Ectodermal cell (in vitro differentiated cells): ENCODE data around the gene ZNF407.

Experiments used
- H3K27ac ChIP-seq: 2 replicates; pipeline ENCODE4 v1.7.0; 2013; ENCODE audit warnings: mild to moderate bottlenecking, low read depth, low read length; ENCODE audit not compliant: insufficient read depth, poor library complexity, severe bottlenecking
- H3K27me3 ChIP-seq: 2 replicates; pipeline ENCODE4 v1.7.0; 2013; ENCODE audit warnings: mild to moderate bottlenecking, low read length; ENCODE audit not compliant: insufficient read depth, control insufficient read depth, poor library complexity, severe bottlenecking
- H3K36me3 ChIP-seq: one replicate; pipeline ENCODE4 v1.7.0; 2013; ENCODE audit warnings: low read length; ENCODE audit not compliant: control insufficient read depth, insufficient read depth
- H3K4me1 ChIP-seq: one replicate; pipeline ENCODE4 v1.7.0; 2013; ENCODE audit warnings: low read length; ENCODE audit not compliant: control insufficient read depth, insufficient read depth
- H3K4me3 ChIP-seq: 2 replicates; pipeline ENCODE4 v1.7.0; 2013; ENCODE audit warnings: low read depth, low read length, control low read depth; ENCODE audit not compliant: insufficient read depth
- H3K9me3 ChIP-seq: 2 replicates; pipeline ENCODE4 v1.7.0; 2013; ENCODE audit warnings: mild to moderate bottlenecking, low read length, moderate library complexity; ENCODE audit not compliant: control insufficient read depth
- WGBS, 2 experiments: methylation state at CpG; one replicate each; pipeline ENCODE4 v1.1.7; 2013; ENCODE audit warnings: missing lambda C conversion rate in 2 of 2; 5-methylcytosine and 5-hydroxymethylcytosine counted together

The ZNF407 gene

DNA sequence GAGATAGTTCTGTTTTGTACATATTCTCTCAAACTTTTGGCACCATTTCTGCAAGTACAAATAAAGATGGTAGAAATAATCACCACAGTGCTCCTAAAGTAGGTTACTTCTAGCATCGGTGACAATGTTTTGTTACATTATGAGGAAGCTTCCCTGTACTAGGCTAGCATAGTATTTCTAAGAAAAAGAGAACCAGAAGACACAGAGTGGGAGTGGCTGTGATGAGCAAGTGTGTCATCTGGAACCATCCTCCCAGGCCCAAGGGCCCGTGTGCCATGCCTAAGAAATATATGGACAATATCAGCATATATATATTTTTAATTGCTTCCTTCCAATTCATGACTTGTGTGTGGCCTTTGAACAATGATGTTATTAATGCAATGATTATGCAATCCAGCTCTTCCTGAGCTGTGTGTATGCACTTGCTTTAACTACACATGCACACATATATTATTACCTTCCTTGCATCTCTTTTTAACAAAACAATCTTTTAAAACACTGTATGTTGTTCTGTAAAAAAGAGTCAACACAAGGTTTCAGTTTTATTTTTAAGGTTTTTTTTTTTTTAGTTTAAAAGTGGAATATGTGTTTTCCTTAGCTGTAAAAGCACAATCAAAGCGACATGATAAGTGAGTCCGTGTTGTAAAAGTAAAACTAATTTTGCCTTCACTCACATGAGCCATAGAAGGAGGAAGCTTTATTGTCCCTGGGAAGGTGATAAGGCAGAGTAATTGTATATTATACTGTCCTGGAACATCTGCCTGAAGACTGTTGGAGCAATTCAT, 303.9 kb downstream of the ZNF407 start:
- no peaks in the 10 kb centered on the region for H3K4me1 ChIP-seq
- H3K9me3 ChIP-seq = no peaks in the 10 kb centered on the region
- WGBS, 2 experiments = 93 to 100% methylated on average over 3 to 4 of the region's 4 CpGs
- H3K27ac ChIP-seq = no peak overlapping the region
- H3K27me3 ChIP-seq = no peaks in the 10 kb centered on the region
- H3K36me3 ChIP-seq = no peaks in the 10 kb centered on the region
- no peak overlapping the region for H3K4me3 ChIP-seq

- no peaks in the 10 kb centered on the region for H3K27me3 ChIP-seq
Measured at GRCh38 chr18:74902147-74902455, 304.4 kb downstream of the ZNF407 start.

GRCh38 chr18:74905247-74905646, 307.6 kb downstream of the ZNF407 start:
- 87 to 90% methylated on average over 14 to 15 of the region's 15 CpGs for WGBS, 2 experiments
- Histone ChIP-seq H3K27ac (no peak overlapping the region), H3K4me1 (no peaks in the 10 kb centered on the region), H3K4me3 (no peak overlapping the region), H3K36me3 (no peaks in the 10 kb centered on the region), H3K9me3 (no peaks in the 10 kb centered on the region), H3K27me3 (no peaks in the 10 kb centered on the region)

More at GRCh38 chr18:74902147-74902455, 304.4 kb downstream of the ZNF407 start:
- Histone ChIP-seq H3K9me3 (no peaks in the 10 kb centered on the region), H3K4me3 (no peak overlapping the region), H3K36me3 (no peaks in the 10 kb centered on the region), H3K4me1 (no peaks in the 10 kb centered on the region), H3K27ac (no peak overlapping the region)
- 95% methylated on average over 13 of the region's 13 CpGs for WGBS, 2 experiments

- H3K27ac ChIP-seq = no peak overlapping the region
- 91 to 96% methylated on average over 2 of the region's 2 CpGs for WGBS, 2 experiments
Measured at GRCh38 chr18:74906184-74906583, 308.5 kb downstream of the ZNF407 start.

GRCh38 chr18:74914052-74914591, 316.5 kb downstream of the ZNF407 start:
- H3K36me3 ChIP-seq = no peaks in the 10 kb centered on the region
- H3K27ac ChIP-seq = no peak overlapping the region
- no peaks in the 10 kb centered on the region for H3K4me1 ChIP-seq
- H3K27me3 ChIP-seq = no peaks in the 10 kb centered on the region
- no peak overlapping the region for H3K4me3 ChIP-seq
- 82 to 83% methylated on average over 16 to 17 of the region's 17 CpGs for WGBS, 2 experiments
- no peaks in the 10 kb centered on the region for H3K9me3 ChIP-seq

More at GRCh38 chr18:74906184-74906583, 308.5 kb downstream of the ZNF407 start:
- no peaks in the 10 kb centered on the region for H3K36me3 ChIP-seq
- no peaks in the 10 kb centered on the region for H3K9me3 ChIP-seq
- H3K27me3 ChIP-seq = no peaks in the 10 kb centered on the region
- H3K4me3 ChIP-seq = no peak overlapping the region
- H3K4me1 ChIP-seq = no peaks in the 10 kb centered on the region

DNA sequence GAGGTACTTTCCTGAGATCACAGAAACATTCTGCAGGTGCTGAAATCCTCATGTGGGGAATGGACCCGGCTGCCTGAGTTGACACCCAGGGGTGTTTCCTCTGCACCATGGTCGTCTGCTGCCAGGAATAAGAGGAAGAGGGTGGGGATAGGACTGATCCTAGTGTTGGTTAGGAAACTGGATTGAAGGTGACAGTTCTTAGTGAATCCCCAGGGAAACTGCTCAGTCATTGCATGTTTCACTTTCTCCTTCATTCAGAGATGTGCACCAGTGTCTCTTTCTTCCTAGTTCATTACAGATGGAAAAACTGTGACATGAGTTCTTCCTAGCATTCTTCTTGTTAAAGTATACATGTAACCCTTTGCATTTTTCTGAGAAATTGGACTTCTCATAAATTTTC, 317.0 kb downstream of the ZNF407 start:
- Histone ChIP-seq H3K27ac (no peak overlapping the region), H3K9me3 (no peaks in the 10 kb centered on the region), H3K27me3 (no peaks in the 10 kb centered on the region), H3K4me3 (no peak overlapping the region), H3K36me3 (no peaks in the 10 kb centered on the region), H3K4me1 (no peaks in the 10 kb centered on the region)
- WGBS, 2 experiments = 86 to 96% methylated on average over 2 of the region's 2 CpGs

DNA sequence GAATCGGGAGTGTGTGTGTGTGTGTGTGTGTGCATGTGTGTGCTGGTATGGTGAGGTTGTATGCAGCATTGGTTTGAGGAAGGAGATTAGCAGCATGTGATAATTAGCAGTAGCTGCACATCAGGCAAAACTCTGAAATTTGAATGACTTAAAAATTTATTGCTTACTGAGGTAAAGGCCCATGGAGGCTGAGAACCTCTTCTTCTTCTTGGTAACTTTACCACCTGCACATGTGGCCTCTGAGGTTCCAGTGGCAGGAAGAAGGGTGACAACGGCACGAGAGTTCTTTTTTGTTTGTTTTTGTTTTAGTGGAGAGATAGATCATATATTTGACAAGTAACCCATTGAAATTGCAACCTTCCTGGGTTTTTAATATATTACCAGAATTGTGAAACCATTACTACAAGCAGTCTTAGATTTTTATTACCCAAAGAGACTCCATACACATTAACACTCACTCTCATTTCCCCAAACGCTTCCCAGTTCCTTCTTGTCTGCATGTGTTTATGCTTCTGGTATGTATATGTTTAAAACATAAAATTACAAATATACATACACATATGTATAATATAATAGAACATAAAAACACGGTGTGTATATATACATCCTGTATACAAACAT, 319.2 kb downstream of the ZNF407 start:
- Histone ChIP-seq H3K9me3 (no peaks in the 10 kb centered on the region), H3K4me1 (no peaks in the 10 kb centered on the region), H3K27me3 (no peaks in the 10 kb centered on the region), H3K27ac (no peak overlapping the region), H3K36me3 (no peaks in the 10 kb centered on the region), H3K4me3 (no peak overlapping the region)
- 99 to 100% methylated on average over 1 to 3 of the region's 5 CpGs for WGBS, 2 experiments

DNA sequence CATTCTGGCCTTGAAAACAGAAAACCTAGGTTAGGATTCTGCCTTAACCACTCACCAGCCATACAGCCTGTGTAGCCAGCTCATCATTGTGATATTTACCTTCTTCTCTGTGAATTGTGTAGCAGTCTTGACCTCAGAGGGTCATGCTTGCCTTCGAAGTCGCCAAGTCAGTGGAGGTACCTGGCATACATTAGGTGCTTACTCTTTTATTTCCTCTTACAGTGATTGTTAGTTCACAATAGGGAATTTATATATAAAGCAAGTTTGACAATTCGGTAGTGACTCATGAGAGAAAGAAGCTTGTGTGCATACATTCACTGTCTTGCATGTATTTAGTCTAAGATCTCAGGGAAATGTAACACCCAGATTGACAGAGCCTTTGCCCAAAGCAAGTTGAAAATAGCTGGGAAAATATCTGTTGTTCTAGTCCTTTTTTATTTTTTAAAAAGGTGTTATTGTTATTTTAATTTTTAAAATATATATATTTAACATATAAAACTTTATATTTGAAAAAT, 320.7 kb downstream of the ZNF407 start:
- Histone ChIP-seq H3K27me3 (no peaks in the 10 kb centered on the region), H3K4me3 (no peak overlapping the region), H3K36me3 (no peaks in the 10 kb centered on the region), H3K9me3 (no peaks in the 10 kb centered on the region), H3K4me1 (no peaks in the 10 kb centered on the region), H3K27ac (no peak overlapping the region)
- 96% methylated on average over 2 to 3 of the region's 3 CpGs for WGBS, 2 experiments

DNA sequence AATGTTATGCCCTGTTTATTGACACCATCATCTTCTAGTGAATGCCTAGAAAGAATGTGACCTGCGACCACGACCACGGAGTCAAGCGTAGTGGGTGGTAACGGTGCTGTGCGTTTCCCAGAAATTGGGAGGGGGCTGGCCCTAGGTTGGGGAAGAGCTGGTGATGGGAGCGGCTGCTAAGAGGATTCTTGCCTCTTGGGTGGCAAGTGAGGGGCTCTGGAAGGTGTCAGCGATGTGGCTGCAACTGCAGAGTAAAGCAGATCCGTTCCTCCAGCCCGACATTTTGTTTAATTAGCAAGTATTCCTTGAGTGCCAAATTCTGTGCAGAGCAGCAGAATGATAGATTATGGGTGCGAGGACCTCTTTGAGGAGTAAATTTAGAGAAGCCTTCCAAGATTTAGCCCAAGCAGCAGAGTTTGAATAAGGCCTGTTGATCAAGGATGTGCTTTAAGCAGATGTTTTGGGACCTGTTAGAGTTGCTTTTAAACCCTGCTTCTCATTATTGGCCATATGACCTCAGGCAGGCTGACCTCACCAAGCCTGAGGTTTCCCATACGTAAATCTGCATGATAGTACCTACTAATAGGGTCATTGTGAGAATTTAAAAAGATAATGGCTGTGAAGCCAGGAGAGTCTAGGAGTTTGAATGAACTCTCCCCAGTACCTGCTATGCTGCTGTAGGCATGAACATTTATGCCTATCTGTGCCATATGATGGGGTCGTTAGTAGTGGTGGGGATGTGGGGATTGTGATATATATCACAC, 323.6 kb downstream of the ZNF407 start:
- no peak overlapping the region for H3K4me3 ChIP-seq
- no peaks in the 10 kb centered on the region for H3K36me3 ChIP-seq
- H3K27ac ChIP-seq = no peak overlapping the region
- H3K9me3 ChIP-seq = no peaks in the 10 kb centered on the region
- H3K27me3 ChIP-seq = no peaks in the 10 kb centered on the region
- H3K4me1 ChIP-seq = no peaks in the 10 kb centered on the region
- 72 to 74% methylated on average over 13 of the region's 13 CpGs for WGBS, 2 experiments

DNA sequence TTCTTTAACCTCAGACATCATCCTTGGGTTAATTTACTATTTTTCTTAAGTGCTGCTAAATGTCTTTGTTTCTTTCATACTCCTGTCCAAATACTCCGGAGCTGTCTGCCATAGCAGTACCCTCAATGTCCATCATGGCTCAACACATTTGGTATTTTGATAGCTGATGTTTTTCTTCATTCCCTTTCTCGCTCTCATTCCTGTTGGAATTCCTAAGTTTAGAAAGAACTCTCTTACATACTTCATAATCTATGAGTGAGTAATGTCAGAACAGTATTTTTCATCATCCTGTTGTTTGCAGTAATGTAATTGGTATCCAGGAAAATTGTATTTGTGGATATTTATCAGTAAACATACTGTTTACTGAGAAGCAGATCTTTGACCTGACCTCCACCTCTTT, 328.4 kb downstream of the ZNF407 start:
- H3K27ac ChIP-seq = no peak overlapping the region
- no peak overlapping the region for H3K4me3 ChIP-seq
- H3K27me3 ChIP-seq = no peaks in the 10 kb centered on the region
- no peaks in the 10 kb centered on the region for H3K9me3 ChIP-seq
- 96 to 100% methylated on average over 2 of the region's 2 CpGs for WGBS, 2 experiments
- no peaks in the 10 kb centered on the region for H3K4me1 ChIP-seq
- no peaks in the 10 kb centered on the region for H3K36me3 ChIP-seq
